ENCODE results near the gene BICDL1. TPM values are rescaled to one million over a fixed set of nuclear protein-coding genes. Genes with fewer than 3 reads are reported as not detected.

BICDL1 gene
- total and polyA plus RNA-seq, 2 donors from 2014 or later, result 60.5 to 101 TPM

GRCh38 chr12:120055231-120056000 lies 66.4 kb downstream of the BICDL1 start:
- peak overlapping the region in 1 of 2 donors; percentile 36 for H3K27ac ChIP-seq (ENCODE audit: low read depth in 2 of 2, low read length in 2 of 2)
- no peak for FAIRE-seq
- no peak overlapping the region for H3K9ac ChIP-seq (ENCODE audit: low read length in 3 of 3)
- TF ChIP-seq, protein P1, sequence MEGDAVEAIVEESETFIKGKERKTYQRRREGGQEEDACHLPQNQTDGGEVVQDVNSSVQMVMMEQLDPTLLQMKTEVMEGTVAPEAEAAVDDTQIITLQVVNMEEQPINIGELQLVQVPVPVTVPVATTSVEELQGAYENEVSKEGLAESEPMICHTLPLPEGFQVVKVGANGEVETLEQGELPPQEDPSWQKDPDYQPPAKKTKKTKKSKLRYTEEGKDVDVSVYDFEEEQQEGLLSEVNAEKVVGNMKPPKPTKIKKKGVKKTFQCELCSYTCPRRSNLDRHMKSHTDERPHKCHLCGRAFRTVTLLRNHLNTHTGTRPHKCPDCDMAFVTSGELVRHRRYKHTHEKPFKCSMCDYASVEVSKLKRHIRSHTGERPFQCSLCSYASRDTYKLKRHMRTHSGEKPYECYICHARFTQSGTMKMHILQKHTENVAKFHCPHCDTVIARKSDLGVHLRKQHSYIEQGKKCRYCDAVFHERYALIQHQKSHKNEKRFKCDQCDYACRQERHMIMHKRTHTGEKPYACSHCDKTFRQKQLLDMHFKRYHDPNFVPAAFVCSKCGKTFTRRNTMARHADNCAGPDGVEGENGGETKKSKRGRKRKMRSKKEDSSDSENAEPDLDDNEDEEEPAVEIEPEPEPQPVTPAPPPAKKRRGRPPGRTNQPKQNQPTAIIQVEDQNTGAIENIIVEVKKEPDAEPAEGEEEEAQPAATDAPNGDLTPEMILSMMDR (IDR thresholded peaks at IDR 0.05; ENCODE audit: borderline replicate concordance, extremely low read depth, insufficient read depth), result no peak
- H3K4me1 ChIP-seq (ENCODE audit: control insufficient read depth in 2 of 3, insufficient read depth in 2 of 3, low read depth in 1 of 3, low read length in 3 of 3), result peaks cover 0 to 2% (median 0%) of the 10 kb centered on the region in 3 donors
- H3K36me3 ChIP-seq (ENCODE audit: control insufficient read depth in 2 of 3, insufficient read depth in 3 of 3, low read length in 3 of 3), result peaks cover 0 to 6% (median 0%) of the 10 kb centered on the region in 3 donors
- no peaks in the 10 kb centered on the region for H3K27me3 ChIP-seq (ENCODE audit: control insufficient read depth, insufficient read depth, low read length)
- H3K9me3 ChIP-seq (ENCODE audit: control insufficient read depth in 2 of 3, insufficient read depth in 1 of 3, low read length in 3 of 3), result no peaks in the 10 kb centered on the region
- no peak for DNase-seq
- H3K4me3 ChIP-seq (ENCODE audit: low read length in 3 of 3), result no peak overlapping the region
- intact Hi-C loops (cut with DNase I), result no loop called here

- Histone ChIP-seq H3K27me3 (ENCODE audit: control insufficient read depth, insufficient read depth, low read length) (no peaks in the 10 kb centered on the region), H3K9me3 (ENCODE audit: control insufficient read depth in 2 of 3, insufficient read depth in 1 of 3, low read length in 3 of 3) (no peaks in the 10 kb centered on the region), H3K9ac (ENCODE audit: low read length in 3 of 3) (no peak overlapping the region), H3K4me3 (ENCODE audit: low read length in 3 of 3) (no peak overlapping the region), H3K36me3 (ENCODE audit: control insufficient read depth in 2 of 3, insufficient read depth in 3 of 3, low read length in 3 of 3) (peaks cover 0 to 6% (median 0%) of the 10 kb centered on the region in 3 donors), H3K4me1 (ENCODE audit: control insufficient read depth in 2 of 3, insufficient read depth in 2 of 3, low read depth in 1 of 3, low read length in 3 of 3) (peaks cover 0 to 2% (median 0%) of the 10 kb centered on the region in 3 donors), H3K27ac (ENCODE audit: low read depth in 2 of 2, low read length in 2 of 2) (no peak overlapping the region)
- intact Hi-C loops (cut with DNase I), result no loop called here
- DNase-seq, result no peak
- no peak for FAIRE-seq
- TF ChIP-seq, protein P1 (IDR thresholded peaks at IDR 0.05; ENCODE audit: borderline replicate concordance, extremely low read depth, insufficient read depth), result no peak
Observed at GRCh38 chr12:120056739-120057138, 67.7 kb downstream of the BICDL1 start.

- Histone ChIP-seq H3K27me3 (ENCODE audit: control insufficient read depth, insufficient read depth, low read length) (no peaks in the 10 kb centered on the region), H3K9ac (ENCODE audit: low read length in 3 of 3) (no peak overlapping the region), H3K4me3 (ENCODE audit: low read length in 3 of 3) (no peak overlapping the region), H3K27ac (ENCODE audit: low read depth in 2 of 2, low read length in 2 of 2) (no peak overlapping the region), H3K36me3 (ENCODE audit: control insufficient read depth in 2 of 3, insufficient read depth in 3 of 3, low read length in 3 of 3) (peaks cover 0 to 13% (median 10%) of the 10 kb centered on the region in 3 donors), H3K9me3 (ENCODE audit: control insufficient read depth in 2 of 3, insufficient read depth in 1 of 3, low read length in 3 of 3) (no peaks in the 10 kb centered on the region), H3K4me1 (ENCODE audit: control insufficient read depth in 2 of 3, insufficient read depth in 2 of 3, low read depth in 1 of 3, low read length in 3 of 3) (peaks cover 0 to 2% (median 0%) of the 10 kb centered on the region in 3 donors)
- TF ChIP-seq, protein P1 (IDR thresholded peaks at IDR 0.05; ENCODE audit: borderline replicate concordance, extremely low read depth, insufficient read depth), result no peak
- intact Hi-C loops (cut with DNase I), result no loop called here
- DNase-seq (no peak), FAIRE-seq (no peak)
Observed at GRCh38 chr12:120060196-120060595, 71.2 kb downstream of the BICDL1 start.
